Measurements from ENCODE around the gene KCNK7. TPM values are rescaled to one million over a fixed set of nuclear protein-coding genes. Genes with fewer than 3 reads are reported as not detected.

KCNK7 gene
- total RNA-seq, 1 donor from 2014 or later = 0.84 TPM

DNA sequence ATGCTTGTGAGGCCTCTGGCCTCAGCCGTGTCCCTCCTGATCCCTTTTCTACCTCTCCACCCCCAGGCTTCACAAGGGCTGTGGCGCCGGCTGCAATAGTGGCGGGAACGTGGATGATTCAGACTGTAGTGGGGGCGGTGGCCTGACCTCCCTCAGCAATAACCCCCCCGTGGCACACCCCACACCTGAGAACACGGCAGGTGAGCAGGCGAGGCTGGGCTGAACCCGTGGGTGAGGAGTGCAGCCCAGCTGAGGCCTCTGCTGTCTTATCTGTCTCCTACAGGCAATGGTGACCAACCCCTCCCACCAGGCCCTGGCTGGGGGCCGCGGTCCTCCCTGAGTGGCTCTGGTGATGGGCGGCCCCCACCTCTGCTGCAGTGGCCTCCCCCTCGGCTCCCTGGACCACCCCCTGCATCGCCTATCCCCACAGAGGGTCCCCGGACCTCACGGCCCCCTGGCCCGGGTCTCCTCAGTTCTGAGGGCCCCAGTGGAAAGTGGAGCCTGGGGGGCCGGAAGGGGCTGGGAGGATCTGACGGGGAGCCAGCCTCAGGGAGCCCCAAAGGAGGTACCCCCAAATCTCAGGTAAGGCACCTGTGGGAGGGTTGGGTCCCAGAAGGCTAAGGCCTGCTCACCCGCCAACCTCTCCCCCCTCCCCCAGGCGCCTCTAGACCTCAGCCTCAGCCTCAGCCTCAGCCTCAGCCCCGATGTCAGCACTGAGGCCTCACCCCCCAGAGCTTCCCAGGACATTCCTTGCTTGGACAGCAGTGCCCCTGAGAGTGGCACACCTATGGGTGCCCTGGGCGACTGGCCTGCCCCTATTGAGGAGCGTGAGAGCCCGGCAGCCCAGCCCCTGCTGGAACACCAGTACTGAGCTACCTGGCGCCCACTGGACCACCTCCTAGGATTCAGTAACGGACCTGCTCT lies 40.8 kb upstream of the KCNK7 start:
- DNase-seq (ENCODE audit: low read depth) (no peak), FAIRE-seq (no peak)
- Mint-ChIP-seq H3K9me3 (ENCODE audit: unreplicated experiment) (no peaks in the 10 kb centered on the region), H3K4me1 (ENCODE audit: low read depth, unreplicated experiment) (peaks cover 4% of the 10 kb centered on the region), H3K36me3 (ENCODE audit: low read depth, unreplicated experiment) (peaks cover 3% of the 10 kb centered on the region), H3K4me3 (ENCODE audit: unreplicated experiment) (peak overlapping the region; percentile 27), H3K27me3 (ENCODE audit: low read depth, unreplicated experiment) (no peaks in the 10 kb centered on the region), H3K27ac (ENCODE audit: unreplicated experiment) (no peak overlapping the region)
- Histone ChIP-seq H3K4me1 (ENCODE audit: insufficient read depth, low read length) (peaks cover 17% of the 10 kb centered on the region), H3K4me3 (ENCODE audit: insufficient read depth, low read depth, low read length) (no peak overlapping the region), H2AFZ (ENCODE audit: low read depth, low read length) (no peak overlapping the region), H3K27me3 (ENCODE audit: insufficient read depth, low read length) (no peaks in the 10 kb centered on the region), H3K79me2 (ENCODE audit: insufficient read depth, low read length) (peaks cover 18% of the 10 kb centered on the region), H3K9ac (ENCODE audit: low read length) (peak overlapping the region; percentile 10), H3K9me3 (ENCODE audit: insufficient read depth, low read depth, low read length) (no peaks in the 10 kb centered on the region), H3K4me2 (ENCODE audit: low read length) (no peak overlapping the region), H3K36me3 (ENCODE audit: insufficient read depth, low read length) (peaks cover 15% of the 10 kb centered on the region), H4K20me1 (ENCODE audit: insufficient read depth, low read length) (peaks cover 41% of the 10 kb centered on the region), H3K27ac (ENCODE audit: low read depth, low read length) (no peak overlapping the region)
- TF ChIP-seq EZH2 (IDR thresholded peaks at IDR 0.05; ENCODE audit: insufficient read depth, low read length) = no peak
- TF ChIP-seq, protein P1, sequence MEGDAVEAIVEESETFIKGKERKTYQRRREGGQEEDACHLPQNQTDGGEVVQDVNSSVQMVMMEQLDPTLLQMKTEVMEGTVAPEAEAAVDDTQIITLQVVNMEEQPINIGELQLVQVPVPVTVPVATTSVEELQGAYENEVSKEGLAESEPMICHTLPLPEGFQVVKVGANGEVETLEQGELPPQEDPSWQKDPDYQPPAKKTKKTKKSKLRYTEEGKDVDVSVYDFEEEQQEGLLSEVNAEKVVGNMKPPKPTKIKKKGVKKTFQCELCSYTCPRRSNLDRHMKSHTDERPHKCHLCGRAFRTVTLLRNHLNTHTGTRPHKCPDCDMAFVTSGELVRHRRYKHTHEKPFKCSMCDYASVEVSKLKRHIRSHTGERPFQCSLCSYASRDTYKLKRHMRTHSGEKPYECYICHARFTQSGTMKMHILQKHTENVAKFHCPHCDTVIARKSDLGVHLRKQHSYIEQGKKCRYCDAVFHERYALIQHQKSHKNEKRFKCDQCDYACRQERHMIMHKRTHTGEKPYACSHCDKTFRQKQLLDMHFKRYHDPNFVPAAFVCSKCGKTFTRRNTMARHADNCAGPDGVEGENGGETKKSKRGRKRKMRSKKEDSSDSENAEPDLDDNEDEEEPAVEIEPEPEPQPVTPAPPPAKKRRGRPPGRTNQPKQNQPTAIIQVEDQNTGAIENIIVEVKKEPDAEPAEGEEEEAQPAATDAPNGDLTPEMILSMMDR (IDR thresholded peaks at IDR 0.05; ENCODE audit: insufficient read depth, low read depth, low read length) = no peak

DNA sequence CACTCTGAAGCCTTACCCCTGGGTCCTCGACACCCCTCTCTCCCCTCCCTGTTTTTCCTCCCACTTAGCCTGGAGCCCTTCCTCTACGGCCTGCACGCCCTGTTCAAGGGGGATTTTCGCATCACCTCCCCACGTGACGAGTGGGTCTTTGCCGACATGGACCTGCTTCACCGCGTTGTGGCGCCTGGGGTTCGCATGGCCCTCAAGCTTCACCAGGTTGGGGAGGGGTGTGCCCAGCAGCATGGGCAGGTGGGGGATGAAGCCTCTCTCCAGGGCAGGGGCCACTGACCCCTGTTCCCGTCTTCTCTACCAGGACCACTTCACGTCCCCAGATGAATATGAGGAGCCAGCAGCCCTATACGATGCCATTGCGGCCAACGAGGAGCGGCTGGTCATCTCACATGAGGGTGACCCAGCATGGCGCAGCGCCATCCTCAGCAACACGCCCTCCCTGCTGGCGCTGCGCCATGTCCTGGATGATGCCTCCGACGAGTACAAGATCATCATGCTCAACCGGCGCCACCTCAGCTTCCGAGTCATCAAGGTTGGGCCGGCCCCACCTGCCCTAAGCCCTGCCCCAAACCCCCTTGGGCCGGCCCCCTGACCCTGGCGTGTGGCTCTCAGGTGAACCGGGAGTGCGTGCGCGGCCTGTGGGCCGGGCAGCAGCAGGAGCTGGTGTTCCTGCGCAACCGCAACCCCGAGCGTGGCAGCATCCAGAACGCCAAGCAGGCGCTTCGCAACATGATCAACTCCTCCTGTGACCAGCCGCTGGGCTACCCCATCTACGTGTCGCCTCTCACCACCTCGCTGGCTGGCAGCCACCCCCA lies 39.5 kb upstream of the KCNK7 start:
- Histone ChIP-seq H3K79me2 (ENCODE audit: insufficient read depth, low read length) (peaks cover 15% of the 10 kb centered on the region), H3K4me3 (ENCODE audit: insufficient read depth, low read depth, low read length) (no peak overlapping the region), H3K36me3 (ENCODE audit: insufficient read depth, low read length) (peaks cover 21% of the 10 kb centered on the region), H3K9me3 (ENCODE audit: insufficient read depth, low read depth, low read length) (no peaks in the 10 kb centered on the region), H3K4me1 (ENCODE audit: insufficient read depth, low read length) (peaks cover 17% of the 10 kb centered on the region), H3K4me2 (ENCODE audit: low read length) (no peak overlapping the region), H3K9ac (ENCODE audit: low read length) (peak overlapping the region; percentile 10), H3K27ac (ENCODE audit: low read depth, low read length) (no peak overlapping the region), H3K27me3 (ENCODE audit: insufficient read depth, low read length) (no peaks in the 10 kb centered on the region), H2AFZ (ENCODE audit: low read depth, low read length) (no peak overlapping the region), H4K20me1 (ENCODE audit: insufficient read depth, low read length) (peaks cover 42% of the 10 kb centered on the region)
- Mint-ChIP-seq H3K27ac (ENCODE audit: unreplicated experiment) (peak overlapping the region; percentile 4), H3K9me3 (ENCODE audit: unreplicated experiment) (no peaks in the 10 kb centered on the region), H3K36me3 (ENCODE audit: low read depth, unreplicated experiment) (peaks cover 3% of the 10 kb centered on the region), H3K4me1 (ENCODE audit: low read depth, unreplicated experiment) (peaks cover 4% of the 10 kb centered on the region), H3K4me3 (ENCODE audit: unreplicated experiment) (no peak overlapping the region), H3K27me3 (ENCODE audit: low read depth, unreplicated experiment) (no peaks in the 10 kb centered on the region)
- FAIRE-seq (no peak), DNase-seq (ENCODE audit: low read depth) (no peak)
- TF ChIP-seq, protein P1 (IDR thresholded peaks at IDR 0.05; ENCODE audit: insufficient read depth, low read depth, low read length) = no peak
- no peak for TF ChIP-seq EZH2 (IDR thresholded peaks at IDR 0.05; ENCODE audit: insufficient read depth, low read length)

All from astrocyte (in vitro differentiated cells and primary cell).